ENCODE data around the gene TBCD.

- TF ChIP-seq CTCF (IDR thresholded peaks at IDR 0.05; ENCODE audit: low read depth, low read length): no peak
- TF ChIP-seq POLR2A (IDR thresholded peaks at IDR 0.05; ENCODE audit: extremely low read depth, insufficient read length): no peak
Observed at GRCh38 chr17:82952019-82952418, 200.2 kb downstream of the TBCD start.

All from NB4 (cell line).